ENCODE measurements around the gene MAN1B1.

- TF ChIP-seq POLR2AphosphoS5 (IDR thresholded peaks at IDR 0.05): no peak
- TF ChIP-seq CTCF (IDR thresholded peaks at IDR 0.05): no peak
Measured at GRCh38 chr9:137148242-137148641, 61.5 kb downstream of the MAN1B1 start.
